ENCODE measurements around the gene ATP12A.
A peak's percentile ranks its signal among the peaks of the same experiment; 100 is the strongest.
"Not testable (repeated sequence)": the region's sequence is repeated elsewhere in the genome, so short reads cannot be mapped to it uniquely, and the experiment has no call there.

The ATP12A gene

DNA sequence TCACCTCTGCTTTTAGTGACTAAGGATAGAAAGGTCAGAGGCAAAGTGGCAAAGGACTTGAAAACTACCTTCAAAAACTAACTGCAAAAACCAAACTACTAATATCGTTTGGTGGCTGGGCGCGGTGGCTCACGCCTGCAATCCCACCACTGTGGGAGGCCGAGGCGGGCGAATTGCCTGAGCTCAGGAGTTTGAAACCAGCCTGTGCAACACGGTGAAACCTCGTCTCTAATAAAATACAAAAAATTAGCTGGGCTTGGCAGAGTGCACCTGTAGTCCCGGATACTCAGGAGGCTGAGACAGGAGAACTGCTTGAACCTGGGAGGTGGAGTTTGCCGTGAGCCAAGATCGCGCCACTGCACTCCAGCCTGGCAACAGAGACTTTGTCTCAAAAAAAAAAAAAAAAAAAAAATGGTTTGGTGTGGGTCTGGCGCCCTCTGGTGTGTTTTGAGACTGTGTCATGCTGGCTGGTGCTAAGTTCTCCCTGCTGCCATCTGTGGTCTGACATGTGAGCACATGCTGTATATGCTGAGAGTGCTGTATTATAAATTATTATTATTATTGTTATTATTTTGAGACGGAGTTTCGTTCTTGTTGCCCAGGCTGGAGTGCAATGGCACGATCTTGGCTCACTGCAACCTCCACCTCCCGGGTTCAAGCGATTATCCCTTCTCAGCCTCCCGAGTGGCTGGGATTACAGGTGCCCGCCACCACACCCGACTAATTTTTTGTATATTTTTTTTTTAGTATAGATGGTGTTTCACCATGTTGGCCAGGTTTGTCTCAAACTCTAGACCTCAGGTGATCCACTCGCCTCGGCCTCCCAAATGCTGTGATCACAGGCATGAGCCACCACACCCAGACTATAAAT lies 47.8 kb downstream of the ATP12A start:
- Mint-ChIP-seq H3K4me1 (no peaks in the 10 kb centered on the region), H3K36me3 (ENCODE audit: insufficient read depth) (no peaks in the 10 kb centered on the region), H3K9me3 (no peaks in the 10 kb centered on the region), H3K27ac (ENCODE audit: low read depth) (no peak overlapping the region), H3K27me3 (peaks cover 44% of the 10 kb centered on the region), H3K4me3 (no peak overlapping the region)
- ATAC-seq (replicated peaks; ENCODE audit: extremely low read depth, poor library complexity, severe bottlenecking) (peak; percentile 98), DNase-seq (ENCODE audit: low spot score in 2 of 2) (peak; percentile 46 to 66)

DNA sequence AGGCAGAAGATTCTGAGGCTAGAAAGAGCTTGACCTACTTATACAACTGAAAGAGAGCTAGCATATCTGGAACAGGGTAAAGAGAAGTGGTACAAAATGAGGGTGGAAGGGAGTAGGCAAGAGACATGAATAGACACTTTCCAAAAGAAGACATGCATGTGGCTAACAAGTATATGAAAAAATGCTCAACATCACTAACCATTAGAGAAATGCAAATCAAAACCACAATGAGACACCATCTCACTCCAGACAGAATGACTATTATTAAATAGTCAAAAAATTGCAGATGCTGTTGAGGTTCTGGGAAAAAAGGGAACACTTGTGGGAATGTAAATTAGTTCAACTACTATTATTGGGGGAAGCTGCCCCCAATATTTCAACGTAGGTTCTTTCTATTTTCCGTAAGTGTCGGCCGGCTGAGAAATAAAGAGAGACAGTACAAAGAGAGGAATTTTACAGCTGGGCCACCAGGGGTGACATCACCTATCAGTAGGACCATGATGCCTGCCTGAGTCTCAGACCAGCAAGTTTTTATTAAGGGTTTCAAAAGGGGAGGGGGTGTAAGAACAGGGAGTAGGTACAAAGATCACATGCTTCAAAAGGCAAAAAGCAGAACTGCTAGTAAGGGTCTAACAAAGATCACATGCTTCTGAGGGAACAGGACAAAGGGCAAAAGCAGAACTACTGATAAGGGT lies 50.8 kb downstream of the ATP12A start:
- not testable (repeated sequence) for H3K4me1 Mint-ChIP-seq; ATAC-seq (replicated peaks; ENCODE audit: extremely low read depth, poor library complexity, severe bottlenecking); DNase-seq (ENCODE audit: low spot score in 2 of 2); H3K27ac Mint-ChIP-seq (ENCODE audit: low read depth); H3K36me3 Mint-ChIP-seq (ENCODE audit: insufficient read depth); H3K4me3 Mint-ChIP-seq; H3K9me3 Mint-ChIP-seq
- peaks cover 25% of the 10 kb centered on the region for H3K27me3 Mint-ChIP-seq

DNA sequence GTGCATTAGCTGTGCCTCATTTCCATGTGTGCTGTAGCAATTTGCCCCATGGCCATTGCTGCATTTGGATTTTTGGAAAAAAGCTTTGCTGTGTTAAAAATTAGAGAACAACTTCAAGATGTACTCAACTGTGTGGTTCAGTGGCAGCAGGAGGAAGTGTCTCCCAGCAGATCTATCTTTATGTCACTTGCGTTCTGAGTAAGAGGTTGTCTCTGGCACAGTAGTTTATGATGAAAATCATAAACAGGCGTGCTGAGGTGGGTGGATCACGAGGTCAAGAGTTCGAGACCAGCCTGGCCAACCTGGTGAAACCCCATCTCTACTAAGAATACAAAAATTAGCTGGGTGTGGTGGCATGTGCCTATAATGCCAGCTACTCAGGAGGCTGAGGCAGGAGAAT lies 54.7 kb downstream of the ATP12A start:
- no peaks in the 10 kb centered on the region for H3K9me3 Mint-ChIP-seq
- DNase-seq (ENCODE audit: low spot score in 2 of 2) (no peak), ATAC-seq (replicated peaks; ENCODE audit: extremely low read depth, poor library complexity, severe bottlenecking) (no peak)

DNA sequence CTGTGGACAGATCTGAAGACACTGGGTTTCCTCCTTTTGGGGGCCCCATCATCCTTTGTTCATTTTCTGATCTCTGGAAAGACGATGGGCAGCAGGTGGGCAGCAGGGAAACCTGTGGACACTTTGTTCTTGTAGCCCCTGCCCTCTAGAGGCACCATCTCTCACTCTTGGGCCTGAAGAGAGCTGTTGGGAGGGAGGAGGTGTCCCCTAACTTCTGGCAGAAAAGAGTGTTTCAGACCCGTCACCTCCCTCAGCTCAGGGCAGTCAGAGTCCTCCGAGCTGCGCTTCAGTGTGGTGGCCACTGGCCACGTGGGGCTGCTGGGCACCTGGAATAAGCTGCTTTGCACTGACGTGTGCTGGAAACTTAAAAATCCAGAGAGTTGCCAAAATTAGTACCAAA lies 56.8 kb downstream of the ATP12A start:
- Mint-ChIP-seq H3K27me3 (no peaks in the 10 kb centered on the region), H3K4me1 (no peaks in the 10 kb centered on the region), H3K9me3 (no peaks in the 10 kb centered on the region), H3K36me3 (ENCODE audit: insufficient read depth) (no peaks in the 10 kb centered on the region), H3K27ac (ENCODE audit: low read depth) (no peak overlapping the region), H3K4me3 (no peak overlapping the region)
- ATAC-seq (replicated peaks; ENCODE audit: extremely low read depth, poor library complexity, severe bottlenecking) (no peak), DNase-seq (ENCODE audit: low spot score in 2 of 2) (no peak)

More for the DNA sequence above, 54.7 kb downstream of the ATP12A start:
- Mint-ChIP-seq H3K4me1 (no peaks in the 10 kb centered on the region), H3K27me3 (peaks cover 11% of the 10 kb centered on the region), H3K4me3 (no peak overlapping the region), H3K36me3 (ENCODE audit: insufficient read depth) (no peaks in the 10 kb centered on the region), H3K27ac (ENCODE audit: low read depth) (no peak overlapping the region)

DNA sequence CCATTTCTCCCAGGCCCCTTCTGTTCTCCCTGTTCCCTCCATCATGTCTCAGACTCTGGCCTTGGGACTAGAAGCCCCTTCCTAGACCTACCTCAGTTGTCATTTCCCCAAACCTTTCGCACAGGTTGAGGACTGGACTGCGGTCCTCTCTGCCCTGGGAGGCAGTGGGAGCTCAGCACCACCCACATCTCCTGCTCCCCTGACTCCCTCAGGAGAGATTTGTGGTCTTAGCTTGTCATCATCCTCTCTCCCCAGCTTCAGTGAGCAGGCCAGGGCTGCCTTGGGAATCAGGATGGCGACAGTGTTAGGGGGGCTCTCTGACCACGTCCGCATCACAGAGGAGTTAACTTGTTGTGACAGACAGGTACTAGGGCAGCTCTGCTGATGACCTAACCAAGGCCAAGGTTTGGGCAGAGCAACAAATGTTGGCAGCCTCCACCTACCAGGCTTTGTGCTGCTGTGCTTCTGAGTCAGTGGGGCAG lies 58.2 kb downstream of the ATP12A start:
- H3K36me3 Mint-ChIP-seq (ENCODE audit: insufficient read depth): no peaks in the 10 kb centered on the region
- no peaks in the 10 kb centered on the region for H3K4me1 Mint-ChIP-seq
- no peak overlapping the region for H3K4me3 Mint-ChIP-seq
- ATAC-seq (replicated peaks; ENCODE audit: extremely low read depth, poor library complexity, severe bottlenecking) (no peak), DNase-seq (ENCODE audit: low spot score in 2 of 2) (no peak)
- peaks cover 9% of the 10 kb centered on the region for H3K27me3 Mint-ChIP-seq
- H3K9me3 Mint-ChIP-seq: no peaks in the 10 kb centered on the region
- no peak overlapping the region for H3K27ac Mint-ChIP-seq (ENCODE audit: low read depth)

DNA sequence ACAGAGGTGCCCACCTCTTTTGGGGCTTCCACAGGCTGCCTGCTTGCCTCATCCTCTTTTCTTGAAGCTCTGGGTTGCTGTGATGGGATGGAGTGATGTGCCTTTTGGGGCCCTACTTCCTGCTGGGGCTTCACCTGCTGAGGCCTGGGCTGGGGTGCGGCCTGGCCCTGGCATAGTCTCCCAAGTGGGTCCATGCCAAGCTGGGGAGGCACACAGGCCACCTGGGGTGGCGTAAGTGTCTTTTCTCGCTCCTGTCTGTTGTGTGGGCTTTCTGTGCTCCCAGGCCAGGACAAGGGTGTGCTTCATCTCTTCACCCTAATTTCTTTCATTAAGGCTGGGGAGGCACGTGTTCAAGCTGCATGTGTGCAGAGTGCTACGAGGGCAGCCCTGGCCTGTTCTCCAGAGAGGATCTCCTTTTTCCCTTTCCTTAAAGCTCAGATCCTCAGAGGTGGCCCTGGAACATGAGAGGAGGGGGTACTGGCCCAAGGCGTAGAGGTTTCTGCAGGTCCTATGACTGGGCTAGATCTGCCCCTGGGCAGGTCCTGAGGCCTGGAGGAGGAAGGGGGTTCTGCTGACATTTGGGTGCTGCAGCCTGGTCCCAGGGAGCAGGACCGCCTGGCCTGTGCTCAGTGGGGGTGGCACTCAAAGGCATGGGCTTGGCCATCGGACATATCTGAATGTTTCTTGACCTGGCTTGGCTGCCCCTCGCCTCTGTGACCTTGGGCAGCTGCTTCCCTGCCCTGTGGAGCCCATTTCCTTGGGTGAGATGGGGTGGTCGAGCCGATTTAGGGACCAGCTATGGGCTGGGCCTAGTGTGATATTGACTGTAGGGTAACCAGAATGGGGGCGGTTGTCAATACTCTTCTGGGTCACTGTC lies 60.0 kb downstream of the ATP12A start:
- H3K9me3 Mint-ChIP-seq: no peaks in the 10 kb centered on the region
- H3K36me3 Mint-ChIP-seq (ENCODE audit: insufficient read depth): no peaks in the 10 kb centered on the region
- peaks cover 27% of the 10 kb centered on the region for H3K27me3 Mint-ChIP-seq
- H3K4me3 Mint-ChIP-seq: no peak overlapping the region
- DNase-seq (ENCODE audit: low spot score in 2 of 2): no peak
- ATAC-seq (replicated peaks; ENCODE audit: extremely low read depth, poor library complexity, severe bottlenecking): no peak
- no peak overlapping the region for H3K27ac Mint-ChIP-seq (ENCODE audit: low read depth)
- no peaks in the 10 kb centered on the region for H3K4me1 Mint-ChIP-seq

DNA sequence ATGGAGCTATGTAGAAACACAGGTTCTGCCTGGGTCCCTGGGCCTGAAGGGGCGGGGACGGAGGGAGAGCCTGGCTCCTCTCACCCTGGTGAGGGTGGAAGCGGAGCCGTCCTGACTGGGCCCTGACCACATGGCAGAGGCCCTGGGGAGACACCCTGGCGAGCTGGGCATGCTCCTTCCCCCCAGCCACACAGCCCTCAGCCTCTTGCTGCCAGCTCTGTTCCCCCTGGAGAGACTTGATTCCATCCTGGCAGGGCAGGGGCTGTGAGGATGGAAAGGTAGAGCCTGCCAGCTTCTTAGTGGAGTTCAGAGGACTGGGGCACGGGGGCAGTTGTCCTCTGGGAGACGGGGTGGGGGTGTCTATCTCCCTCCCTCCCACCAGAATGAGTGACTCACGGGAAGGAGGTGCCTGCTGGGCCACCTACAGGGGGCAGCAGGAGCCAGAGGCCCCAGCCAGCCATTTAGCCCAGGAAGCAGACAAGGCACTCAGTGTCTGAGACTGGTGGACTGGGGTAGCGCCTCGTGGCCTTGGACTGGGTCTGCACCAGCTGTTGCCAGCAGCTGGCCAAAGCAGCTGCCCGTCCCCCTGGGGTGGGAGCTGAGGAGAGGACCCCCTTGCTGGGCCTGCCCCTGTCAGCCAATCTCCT lies 60.9 kb downstream of the ATP12A start:
- no peaks in the 10 kb centered on the region for H3K36me3 Mint-ChIP-seq (ENCODE audit: insufficient read depth)
- ATAC-seq (replicated peaks; ENCODE audit: extremely low read depth, poor library complexity, severe bottlenecking) (no peak), DNase-seq (ENCODE audit: low spot score in 2 of 2) (no peak)
- no peak overlapping the region for H3K4me3 Mint-ChIP-seq
- H3K9me3 Mint-ChIP-seq: no peaks in the 10 kb centered on the region
- H3K4me1 Mint-ChIP-seq: no peaks in the 10 kb centered on the region
- peaks cover 31% of the 10 kb centered on the region for H3K27me3 Mint-ChIP-seq
- H3K27ac Mint-ChIP-seq (ENCODE audit: low read depth): no peak overlapping the region

DNA sequence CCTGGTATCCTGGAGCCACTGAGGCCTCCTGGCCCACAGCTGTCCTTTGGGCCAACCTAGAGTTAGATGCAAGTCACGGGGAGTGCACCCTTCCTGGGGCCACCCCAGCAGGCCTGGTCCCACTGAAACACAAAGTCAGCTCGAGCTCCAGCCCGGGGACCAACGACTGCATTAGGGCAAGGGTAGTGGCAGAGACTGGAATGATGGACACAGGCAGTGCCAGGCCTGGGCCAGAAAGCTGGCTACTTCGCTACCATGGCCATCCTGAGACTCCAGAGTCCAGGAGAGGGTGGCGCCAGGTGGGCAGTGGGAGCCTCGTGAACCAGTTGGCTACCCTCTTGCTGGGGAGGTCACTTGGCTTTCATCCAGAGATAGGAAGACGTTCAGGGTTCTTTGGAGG lies 61.6 kb downstream of the ATP12A start:
- no peaks in the 10 kb centered on the region for H3K36me3 Mint-ChIP-seq (ENCODE audit: insufficient read depth)
- no peaks in the 10 kb centered on the region for H3K9me3 Mint-ChIP-seq
- H3K4me3 Mint-ChIP-seq: no peak overlapping the region
- no peak for DNase-seq (ENCODE audit: low spot score in 2 of 2)
- no peaks in the 10 kb centered on the region for H3K4me1 Mint-ChIP-seq
- H3K27me3 Mint-ChIP-seq: peaks cover 37% of the 10 kb centered on the region
- no peak for ATAC-seq (replicated peaks; ENCODE audit: extremely low read depth, poor library complexity, severe bottlenecking)
- no peak overlapping the region for H3K27ac Mint-ChIP-seq (ENCODE audit: low read depth)

DNA sequence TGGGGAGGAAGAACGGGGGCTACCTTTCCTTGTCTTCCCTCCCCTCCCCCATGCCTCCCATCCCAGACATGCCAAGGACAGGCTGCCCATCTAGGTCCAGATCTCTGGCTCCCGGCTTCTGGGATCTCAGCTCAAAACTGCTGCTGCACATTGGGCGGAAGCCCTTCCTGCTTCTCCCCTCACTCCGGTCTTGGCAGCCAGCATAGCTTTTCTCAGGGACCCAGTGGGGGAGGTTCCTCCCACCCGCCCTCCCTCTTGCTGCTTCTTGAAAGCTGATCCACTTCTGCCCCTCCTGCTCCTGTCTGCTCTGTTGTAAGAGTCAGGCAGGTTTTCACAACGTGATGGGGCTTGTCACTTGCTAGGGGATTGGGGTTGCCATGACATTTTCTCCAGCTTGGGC lies 62.1 kb downstream of the ATP12A start:
- no peak overlapping the region for H3K27ac Mint-ChIP-seq (ENCODE audit: low read depth)
- no peak overlapping the region for H3K4me3 Mint-ChIP-seq
- H3K27me3 Mint-ChIP-seq: peaks cover 42% of the 10 kb centered on the region
- no peak for ATAC-seq (replicated peaks; ENCODE audit: extremely low read depth, poor library complexity, severe bottlenecking)
- H3K36me3 Mint-ChIP-seq (ENCODE audit: insufficient read depth): no peaks in the 10 kb centered on the region
- H3K9me3 Mint-ChIP-seq: no peaks in the 10 kb centered on the region
- H3K4me1 Mint-ChIP-seq: peaks cover 4% of the 10 kb centered on the region
- no peak for DNase-seq (ENCODE audit: low spot score in 2 of 2)

DNA sequence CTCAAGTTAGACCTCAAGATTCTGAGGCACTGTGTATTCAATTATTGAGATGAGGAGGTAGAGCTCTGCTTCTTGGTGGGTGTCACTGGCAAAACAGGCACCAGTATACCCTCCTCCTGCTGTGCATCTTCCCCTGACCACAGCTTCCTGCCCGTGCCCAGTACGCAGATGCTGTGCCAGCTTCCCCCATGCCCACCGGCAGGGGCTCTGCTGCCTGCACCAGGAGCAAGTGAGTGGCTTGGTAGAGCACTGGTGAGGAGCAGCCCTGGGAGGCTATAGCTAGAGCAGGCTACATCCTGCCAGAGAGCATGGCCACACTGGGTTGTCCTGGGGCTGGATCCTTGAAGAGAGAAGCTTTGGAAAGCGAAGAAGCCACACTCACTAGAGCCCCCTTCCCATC lies 62.8 kb downstream of the ATP12A start:
- Mint-ChIP-seq H3K27ac (ENCODE audit: low read depth) (no peak overlapping the region), H3K36me3 (ENCODE audit: insufficient read depth) (no peaks in the 10 kb centered on the region), H3K27me3 (peaks cover 49% of the 10 kb centered on the region), H3K4me3 (no peak overlapping the region), H3K4me1 (peaks cover 6% of the 10 kb centered on the region), H3K9me3 (no peaks in the 10 kb centered on the region)
- no peak for DNase-seq (ENCODE audit: low spot score in 2 of 2)
- no peak for ATAC-seq (replicated peaks; ENCODE audit: extremely low read depth, poor library complexity, severe bottlenecking)

DNA sequence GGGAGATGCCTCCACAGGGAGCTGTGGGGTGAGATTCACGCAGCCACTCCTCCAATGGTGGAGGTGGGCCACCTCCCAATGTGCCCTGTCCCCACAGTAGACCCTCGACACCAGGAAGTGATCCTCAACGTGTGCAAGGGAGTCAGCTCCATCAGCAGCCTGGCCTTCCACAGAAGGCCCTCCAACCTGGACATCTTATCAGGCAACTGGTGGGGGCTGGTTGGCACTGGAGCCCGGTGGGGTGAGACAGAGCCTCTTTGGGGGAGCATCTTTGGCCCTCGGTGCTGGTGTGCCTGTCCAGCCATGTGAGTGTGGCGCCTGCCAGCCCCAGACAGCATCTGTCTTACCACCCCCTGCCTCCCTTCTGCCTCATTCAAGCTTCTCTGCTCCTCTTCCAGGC lies 64.0 kb downstream of the ATP12A start:
- H3K27me3 Mint-ChIP-seq: peaks cover 59% of the 10 kb centered on the region
- no peak for ATAC-seq (replicated peaks; ENCODE audit: extremely low read depth, poor library complexity, severe bottlenecking)
- no peaks in the 10 kb centered on the region for H3K36me3 Mint-ChIP-seq (ENCODE audit: insufficient read depth)
- no peak for DNase-seq (ENCODE audit: low spot score in 2 of 2)
- H3K4me1 Mint-ChIP-seq: peaks cover 6% of the 10 kb centered on the region
- H3K27ac Mint-ChIP-seq (ENCODE audit: low read depth): no peak overlapping the region
- no peak overlapping the region for H3K4me3 Mint-ChIP-seq
- no peaks in the 10 kb centered on the region for H3K9me3 Mint-ChIP-seq

DNA sequence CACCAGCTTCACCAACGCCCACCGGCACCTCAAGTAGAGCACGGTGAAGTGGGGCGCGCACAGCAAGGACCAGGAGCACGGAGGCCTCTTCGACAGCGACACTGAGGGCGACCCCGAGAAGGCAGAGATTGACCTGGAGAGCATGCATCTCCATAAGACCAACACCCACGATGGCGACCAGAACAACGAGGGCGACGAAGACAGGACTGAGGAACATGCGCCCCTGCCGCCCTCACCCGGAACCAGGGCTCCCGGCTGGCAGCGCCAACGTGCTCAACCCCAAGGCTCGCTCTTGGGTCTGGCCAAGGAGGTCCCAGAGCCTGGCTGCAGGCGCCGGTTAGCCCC lies 65.3 kb downstream of the ATP12A start:
- Mint-ChIP-seq H3K27ac (ENCODE audit: low read depth) (no peak overlapping the region), H3K4me1 (peaks cover 6% of the 10 kb centered on the region), H3K27me3 (peaks cover 71% of the 10 kb centered on the region), H3K9me3 (no peaks in the 10 kb centered on the region), H3K4me3 (no peak overlapping the region), H3K36me3 (ENCODE audit: insufficient read depth) (no peaks in the 10 kb centered on the region)
- ATAC-seq (replicated peaks; ENCODE audit: extremely low read depth, poor library complexity, severe bottlenecking) (no peak), DNase-seq (ENCODE audit: low spot score in 2 of 2) (no peak)

All from central memory CD8-positive, alpha-beta T cell (primary cell).